ENCODE results near the gene IL23R.

IL23R gene

GRCh38 chr1:67307251-67308060 is 141.2 kb downstream of the IL23R start, which contains the start of gene IL12RB2:
TSS of gene IL12RB2 (plus strand) at chr1:67307873. CDS start at chr1:67320369, 12,496 bp downstream.
- peak; percentile 80 for DNase-seq

GRCh38 chr1:67308136-67308535 is 141.9 kb downstream of the IL23R start:
- DNase-seq, result peak; percentile 6
